NOMO-1 treated with DMSO at 0.1 percent for 48 hours (cell line): ENCODE results near the gene ZNF823.
"Not testable (repeated sequence)": the region's sequence is repeated elsewhere in the genome, so short reads cannot be mapped to it uniquely, and the experiment has no call there.

ENCODE experiments used
- DNase-seq: peaks from one replicate; lab custom pipeline; 2025; ENCODE audit not compliant: unreplicated experiment; lab: John Stamatoyannopoulos, UW

The ZNF823 gene

GRCh38 chr19:11684987-11685675, 53.6 kb downstream of the ZNF823 start:
- DNase-seq, result no peak

- no peak for DNase-seq
Measured at GRCh38 chr19:11680689-11681302, 58.0 kb downstream of the ZNF823 start.

- DNase-seq, result no peak
Measured at GRCh38 chr19:11678504-11678903, 60.2 kb downstream of the ZNF823 start.

GRCh38 chr19:11676661-11677600, 61.8 kb downstream of the ZNF823 start:
- not testable (repeated sequence) for DNase-seq

- DNase-seq, result no peak
Measured at GRCh38 chr19:11675569-11675968, 63.2 kb downstream of the ZNF823 start.

GRCh38 chr19:11674067-11674492, 64.7 kb downstream of the ZNF823 start:
- no peak for DNase-seq

- no peak for DNase-seq
Measured at GRCh38 chr19:11673608-11674041, 65.1 kb downstream of the ZNF823 start.
